Endodermal cell (in vitro differentiated cells): ENCODE measurements around the gene PTMS. TPM values are rescaled to one million over a fixed set of nuclear protein-coding genes. Genes with fewer than 3 reads are reported as not detected.

ENCODE experiments used
- DNase-seq: peaks from one replicate; pipeline ENCODE4 v3.0.0-alpha.2; 2017
- H3K27ac ChIP-seq: 2 replicates; pipeline ENCODE4 v1.5.1; 2013; ENCODE audit warnings: mild to moderate bottlenecking, low read depth, low read length, moderate library complexity
- H3K27me3 ChIP-seq: 2 replicates; pipeline ENCODE4 v1.6.1; 2013; ENCODE audit warnings: mild to moderate bottlenecking, low read length, moderate library complexity; ENCODE audit not compliant: insufficient read depth, control insufficient read depth, poor library complexity, severe bottlenecking
- H3K36me3 ChIP-seq: 2 replicates; pipeline ENCODE4 v1.7.0; 2013; ENCODE audit warnings: mild to moderate bottlenecking, low read length, moderate library complexity; ENCODE audit not compliant: control insufficient read depth, insufficient read depth
- H3K4me1 ChIP-seq: one replicate; pipeline ENCODE4 v1.7.0; 2013; ENCODE audit warnings: low read length; ENCODE audit not compliant: control insufficient read depth, insufficient read depth
- H3K4me3 ChIP-seq: 2 replicates; pipeline ENCODE4 v1.5.1; 2013; ENCODE audit warnings: mild to moderate bottlenecking, low read length, moderate library complexity
- H3K9ac ChIP-seq: 2 replicates; pipeline ENCODE4 v1.6.1; 2013; ENCODE audit warnings: mild to moderate bottlenecking, low read length, moderate library complexity; ENCODE audit not compliant: poor library complexity, severe bottlenecking; ENCODE audit errors: extremely low read depth
- H3K9me3 ChIP-seq: 2 replicates; pipeline ENCODE4 v1.6.1; 2013; ENCODE audit warnings: mild to moderate bottlenecking, low read length, moderate library complexity; ENCODE audit not compliant: control insufficient read depth
- H3K27ac Mint-ChIP-seq: 2 replicates; pipeline ENCODE4 v1.8.0; 2020; ENCODE audit warnings: mixed read lengths
- H3K27me3 Mint-ChIP-seq: 2 replicates; pipeline ENCODE4 v1.8.0; 2021; ENCODE audit warnings: mild to moderate bottlenecking, mixed read lengths; ENCODE audit not compliant: insufficient read depth
- H3K36me3 Mint-ChIP-seq: 2 replicates; pipeline ENCODE4 v1.8.0; 2020; ENCODE audit warnings: low read depth, mixed read lengths
- H3K4me1 Mint-ChIP-seq: 2 replicates; pipeline ENCODE4 v1.8.0; 2020; ENCODE audit warnings: mixed read lengths
- H3K4me3 Mint-ChIP-seq: 2 replicates; pipeline ENCODE4 v1.8.0; 2020; ENCODE audit warnings: mild to moderate bottlenecking, moderate library complexity, mixed read lengths
- H3K9me3 Mint-ChIP-seq: 2 replicates; pipeline ENCODE4 v1.8.0; 2020; ENCODE audit warnings: mild to moderate bottlenecking, mixed read lengths
- WGBS, 2 experiments: methylation state at CpG; one replicate each; pipeline versions ENCODE4 v1.1.5 to v1.1.7; 2013; ENCODE audit warnings: missing lambda C conversion rate in 2 of 2, mixed read lengths in 1 of 2; ENCODE audit not compliant: insufficient coverage in 1 of 2, insufficient read length in 1 of 2; 5-methylcytosine and 5-hydroxymethylcytosine counted together
- total RNA-seq, 2 donors: library from RNA; stranded (reverse); fragmentation: NEBNext Ultra II Directional in 1 of 2; extraction: Animal tissue kit (Norgen Biotek cat#: 25700) in 1 of 2; gene quantifications; 2 replicates in 1 of 2; 3 replicates in 1 of 2; pipeline ENCODE4 v1.2.1, GENCODE V29; 2021
- TF ChIP-seq, protein P1 (sequence below): fragments of 200-600 bp; sonication (generic); conservative IDR thresholded peaks from 2 replicates; pipeline ENCODE4 v1.5.0; 2021; ENCODE audit warnings: antibody characterized with exemption, mild to moderate bottlenecking

PTMS gene
- total RNA-seq, 2 donors from 2014 or later = 637 to 888 TPM

DNA sequence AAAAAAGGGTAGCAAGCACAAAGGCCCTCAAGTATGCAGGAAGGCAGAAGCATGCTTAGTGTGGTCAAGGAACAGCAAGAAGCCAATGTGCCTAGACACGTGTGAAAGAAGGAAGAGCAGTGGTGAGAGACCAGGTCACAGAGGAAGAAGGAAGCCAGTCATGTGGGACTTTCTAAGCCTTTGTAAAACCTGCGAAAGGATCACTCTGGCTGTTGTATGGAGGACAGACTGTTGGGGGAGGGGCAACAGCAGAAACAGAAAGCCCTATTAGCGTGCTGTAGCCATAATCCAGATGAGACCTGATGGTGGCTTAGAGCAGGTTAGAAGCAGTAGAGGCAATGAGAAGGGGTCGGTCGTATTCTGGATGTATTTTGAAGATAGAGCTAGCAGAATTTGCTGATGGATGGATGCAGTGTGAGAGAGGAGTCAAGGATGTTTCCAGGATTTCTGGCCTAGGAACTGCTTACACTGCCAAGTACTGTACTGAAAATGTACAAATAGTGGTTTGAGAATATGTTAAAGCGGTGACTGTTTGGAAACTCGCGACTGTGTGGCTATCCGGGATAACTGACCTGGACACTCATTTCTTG lies 7.6 kb upstream of the PTMS start:
- no peak overlapping the region for H3K27ac Mint-ChIP-seq

DNA sequence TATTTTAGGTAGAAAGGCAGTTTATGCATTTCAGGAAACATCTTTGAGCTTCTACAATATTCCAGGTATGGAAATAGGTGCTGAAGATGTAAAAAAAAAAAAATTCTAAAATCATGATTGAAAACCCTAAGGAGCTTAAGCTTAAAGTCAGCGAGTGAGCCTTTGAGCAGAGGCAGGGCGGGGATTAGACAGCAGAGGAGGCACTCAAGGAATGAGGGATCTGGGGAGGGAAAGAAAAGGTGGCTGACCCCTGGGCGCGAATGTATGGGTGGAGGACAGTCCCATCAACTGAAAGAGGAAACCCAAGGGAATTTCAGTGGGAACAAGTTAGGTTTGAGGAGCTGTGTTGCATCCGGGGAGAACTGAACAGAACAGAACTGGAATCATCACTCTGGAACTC lies 6.4 kb upstream of the PTMS start:
- H3K9me3 Mint-ChIP-seq = no peaks in the 10 kb centered on the region
- peaks cover 5% of the 10 kb centered on the region for H3K27me3 Mint-ChIP-seq
- Histone ChIP-seq H3K9ac (no peak overlapping the region), H3K36me3 (no peaks in the 10 kb centered on the region), H3K4me1 (peaks cover 8% of the 10 kb centered on the region), H3K4me3 (no peak overlapping the region), H3K27me3 (no peaks in the 10 kb centered on the region), H3K9me3 (no peaks in the 10 kb centered on the region), H3K27ac (no peak overlapping the region)
- DNase-seq = no peak
- no peaks in the 10 kb centered on the region for H3K36me3 Mint-ChIP-seq
- 88 to 92% methylated on average over 5 of the region's 5 CpGs for WGBS, 2 experiments
- H3K4me1 Mint-ChIP-seq = peaks cover 29% of the 10 kb centered on the region
- no peak overlapping the region for H3K4me3 Mint-ChIP-seq
- TF ChIP-seq, protein P1, sequence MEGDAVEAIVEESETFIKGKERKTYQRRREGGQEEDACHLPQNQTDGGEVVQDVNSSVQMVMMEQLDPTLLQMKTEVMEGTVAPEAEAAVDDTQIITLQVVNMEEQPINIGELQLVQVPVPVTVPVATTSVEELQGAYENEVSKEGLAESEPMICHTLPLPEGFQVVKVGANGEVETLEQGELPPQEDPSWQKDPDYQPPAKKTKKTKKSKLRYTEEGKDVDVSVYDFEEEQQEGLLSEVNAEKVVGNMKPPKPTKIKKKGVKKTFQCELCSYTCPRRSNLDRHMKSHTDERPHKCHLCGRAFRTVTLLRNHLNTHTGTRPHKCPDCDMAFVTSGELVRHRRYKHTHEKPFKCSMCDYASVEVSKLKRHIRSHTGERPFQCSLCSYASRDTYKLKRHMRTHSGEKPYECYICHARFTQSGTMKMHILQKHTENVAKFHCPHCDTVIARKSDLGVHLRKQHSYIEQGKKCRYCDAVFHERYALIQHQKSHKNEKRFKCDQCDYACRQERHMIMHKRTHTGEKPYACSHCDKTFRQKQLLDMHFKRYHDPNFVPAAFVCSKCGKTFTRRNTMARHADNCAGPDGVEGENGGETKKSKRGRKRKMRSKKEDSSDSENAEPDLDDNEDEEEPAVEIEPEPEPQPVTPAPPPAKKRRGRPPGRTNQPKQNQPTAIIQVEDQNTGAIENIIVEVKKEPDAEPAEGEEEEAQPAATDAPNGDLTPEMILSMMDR = no peak
- no peak overlapping the region for H3K27ac Mint-ChIP-seq

More for the DNA sequence above, 7.6 kb upstream of the PTMS start:
- no peaks in the 10 kb centered on the region for H3K36me3 ChIP-seq
- peaks cover 11% of the 10 kb centered on the region for H3K4me1 ChIP-seq
- H3K4me3 Mint-ChIP-seq = no peak overlapping the region
- H3K36me3 Mint-ChIP-seq = no peaks in the 10 kb centered on the region
- H3K27me3 Mint-ChIP-seq = peaks cover 5% of the 10 kb centered on the region
- no peaks in the 10 kb centered on the region for H3K9me3 ChIP-seq
- H3K9me3 Mint-ChIP-seq = no peaks in the 10 kb centered on the region
- H3K27me3 ChIP-seq = no peaks in the 10 kb centered on the region
- 88 to 90% methylated on average over 8 to 9 of the region's 9 CpGs for WGBS, 2 experiments
- H3K27ac ChIP-seq = no peak overlapping the region
- H3K9ac ChIP-seq = no peak overlapping the region
- DNase-seq = no peak
- H3K4me3 ChIP-seq = no peak overlapping the region
- H3K4me1 Mint-ChIP-seq = peaks cover 32% of the 10 kb centered on the region
- TF ChIP-seq, protein P1 = no peak

DNA sequence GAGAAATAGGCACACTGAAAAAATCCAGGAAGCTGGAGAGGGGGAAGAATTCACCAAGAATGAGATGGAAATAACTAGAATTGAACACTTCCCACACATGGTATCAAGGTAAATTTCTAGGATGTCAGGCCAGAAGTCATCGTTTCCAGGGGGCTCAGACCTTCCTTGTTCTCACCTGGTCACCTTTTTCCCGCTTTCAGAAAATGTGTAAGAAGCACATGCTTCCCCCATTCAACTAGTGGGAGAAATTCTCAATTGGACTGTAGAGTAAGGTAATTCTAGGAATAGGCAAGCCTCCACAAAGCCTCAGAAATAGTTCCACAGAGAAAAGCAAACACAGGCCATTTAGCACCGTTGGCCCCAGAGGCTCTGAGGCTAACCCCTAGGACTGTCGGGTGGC lies 2.8 kb upstream of the PTMS start:
- peak overlapping the region; percentile 14 for H3K9ac ChIP-seq
- no peaks in the 10 kb centered on the region for H3K9me3 ChIP-seq
- Mint-ChIP-seq H3K9me3 (no peaks in the 10 kb centered on the region), H3K4me3 (peak overlapping the region; percentile 82), H3K27me3 (peaks cover 3% of the 10 kb centered on the region), H3K27ac (peak overlapping the region; percentile 71), H3K4me1 (peaks cover 42% of the 10 kb centered on the region), H3K36me3 (no peaks in the 10 kb centered on the region)
- TF ChIP-seq, protein P1 = no peak
- H3K36me3 ChIP-seq = no peaks in the 10 kb centered on the region
- WGBS, 2 experiments = 68 to 77% methylated on average over 3 to 4 of the region's 4 CpGs
- no peaks in the 10 kb centered on the region for H3K27me3 ChIP-seq
- H3K27ac ChIP-seq = peak overlapping the region; percentile 40
- DNase-seq = no peak
- H3K4me1 ChIP-seq = peaks cover 8% of the 10 kb centered on the region
- peak overlapping the region; percentile 68 for H3K4me3 ChIP-seq
